ENCODE data around the gene TPGS1. TPM values are rescaled to one million over a fixed set of nuclear protein-coding genes. Genes with fewer than 3 reads are reported as not detected.

The TPGS1 gene
- total RNA-seq, 1 donor from 2014 or later: 19.9 TPM

DNA sequence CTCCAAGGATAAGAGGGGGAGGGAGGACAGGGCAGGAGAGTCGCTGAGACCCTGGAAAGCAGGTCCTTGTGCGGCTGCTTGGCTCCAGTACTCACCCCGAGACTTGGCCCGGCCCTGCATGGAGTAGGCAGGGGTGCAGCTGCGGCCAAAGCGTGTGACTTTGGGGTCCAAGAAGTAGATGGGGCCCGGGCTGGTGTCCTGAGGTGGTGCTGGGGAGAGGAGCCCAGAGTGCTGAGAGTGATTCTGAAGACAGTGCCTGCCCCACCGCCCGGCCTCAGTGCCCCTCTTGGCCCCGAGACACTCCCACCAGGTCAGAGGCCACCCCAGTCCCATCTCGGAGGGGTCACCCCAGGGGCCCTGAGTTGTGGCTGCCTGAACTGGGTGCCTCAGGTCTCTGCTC lies 39.7 kb upstream of the TPGS1 start:
- ATAC-seq (no peak), DNase-seq (no peak)
- TF ChIP-seq, protein P1, sequence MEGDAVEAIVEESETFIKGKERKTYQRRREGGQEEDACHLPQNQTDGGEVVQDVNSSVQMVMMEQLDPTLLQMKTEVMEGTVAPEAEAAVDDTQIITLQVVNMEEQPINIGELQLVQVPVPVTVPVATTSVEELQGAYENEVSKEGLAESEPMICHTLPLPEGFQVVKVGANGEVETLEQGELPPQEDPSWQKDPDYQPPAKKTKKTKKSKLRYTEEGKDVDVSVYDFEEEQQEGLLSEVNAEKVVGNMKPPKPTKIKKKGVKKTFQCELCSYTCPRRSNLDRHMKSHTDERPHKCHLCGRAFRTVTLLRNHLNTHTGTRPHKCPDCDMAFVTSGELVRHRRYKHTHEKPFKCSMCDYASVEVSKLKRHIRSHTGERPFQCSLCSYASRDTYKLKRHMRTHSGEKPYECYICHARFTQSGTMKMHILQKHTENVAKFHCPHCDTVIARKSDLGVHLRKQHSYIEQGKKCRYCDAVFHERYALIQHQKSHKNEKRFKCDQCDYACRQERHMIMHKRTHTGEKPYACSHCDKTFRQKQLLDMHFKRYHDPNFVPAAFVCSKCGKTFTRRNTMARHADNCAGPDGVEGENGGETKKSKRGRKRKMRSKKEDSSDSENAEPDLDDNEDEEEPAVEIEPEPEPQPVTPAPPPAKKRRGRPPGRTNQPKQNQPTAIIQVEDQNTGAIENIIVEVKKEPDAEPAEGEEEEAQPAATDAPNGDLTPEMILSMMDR (IDR thresholded peaks at IDR 0.05): no peak

DNA sequence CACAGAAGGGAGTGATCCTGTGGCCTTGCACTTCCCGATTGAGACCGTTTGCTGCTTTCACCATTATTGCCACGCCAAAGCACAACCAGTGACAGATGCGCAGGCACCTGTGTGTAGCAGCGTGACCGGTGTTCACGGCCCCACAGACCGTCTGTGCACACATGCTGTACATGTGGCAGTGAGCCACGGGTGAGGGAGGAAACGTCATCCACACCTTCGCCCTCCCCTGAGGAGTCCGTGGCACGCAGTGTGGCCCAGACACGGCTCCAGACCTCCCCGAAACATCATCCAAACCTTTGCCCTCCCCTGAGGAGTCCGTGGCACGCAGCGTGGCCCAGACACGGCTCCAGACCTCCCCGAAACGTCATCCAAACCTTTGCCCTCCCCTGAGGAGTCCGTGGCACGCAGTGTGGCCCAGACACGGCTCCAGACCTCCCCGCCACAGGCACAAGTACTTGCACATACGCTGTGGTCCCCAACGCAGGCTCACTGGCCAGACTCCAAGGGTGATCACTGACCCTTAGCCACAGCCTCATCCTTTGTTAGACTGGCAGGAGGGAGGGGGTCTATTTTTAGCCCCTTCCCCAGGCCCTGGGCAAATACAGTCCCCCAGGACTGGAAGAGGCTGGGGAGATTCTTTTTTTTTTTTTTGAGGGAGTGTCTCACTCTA lies 38.6 kb upstream of the TPGS1 start:
- Histone ChIP-seq H3K4me3 (no peak overlapping the region), H3K36me3 (no peaks in the 10 kb centered on the region), H3K27me3 (no peaks in the 10 kb centered on the region), H3K27ac (no peak overlapping the region), H3K4me1 (no peaks in the 10 kb centered on the region), H3K9me3 (no peaks in the 10 kb centered on the region)
- intact Hi-C loops (cut with DNase I): no loop called here
- TF ChIP-seq, protein P1 (IDR thresholded peaks at IDR 0.05): no peak
- ATAC-seq (no peak), DNase-seq (no peak)

More for the DNA sequence above, 39.7 kb upstream of the TPGS1 start:
- Histone ChIP-seq H3K4me3 (no peak overlapping the region), H3K9me3 (no peaks in the 10 kb centered on the region), H3K27me3 (no peaks in the 10 kb centered on the region), H3K4me1 (no peaks in the 10 kb centered on the region), H3K36me3 (no peaks in the 10 kb centered on the region), H3K27ac (no peak overlapping the region)
- intact Hi-C loops (cut with DNase I): no loop called here

DNA sequence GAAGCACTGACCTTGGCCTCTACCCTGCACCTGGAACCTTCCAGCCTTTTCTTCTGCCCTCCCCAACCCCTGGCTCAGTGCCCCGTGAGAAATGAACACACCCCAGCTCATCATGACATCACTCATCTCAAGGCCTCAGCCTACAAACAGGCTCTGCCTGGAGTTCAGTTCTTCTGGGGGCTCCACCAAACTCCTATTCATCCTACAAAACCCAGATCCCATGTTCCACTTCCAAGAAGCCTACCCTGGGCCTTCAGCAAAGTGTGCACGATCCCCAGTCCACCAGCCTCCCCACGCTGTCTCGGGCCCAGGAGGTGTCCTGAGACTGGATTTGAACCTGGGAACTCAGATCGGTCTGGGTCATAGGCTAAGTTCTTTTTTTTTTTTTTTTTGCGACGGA lies 37.5 kb upstream of the TPGS1 start:
- intact Hi-C loops (cut with DNase I): no loop called here
- TF ChIP-seq, protein P1 (IDR thresholded peaks at IDR 0.05): no peak

DNA sequence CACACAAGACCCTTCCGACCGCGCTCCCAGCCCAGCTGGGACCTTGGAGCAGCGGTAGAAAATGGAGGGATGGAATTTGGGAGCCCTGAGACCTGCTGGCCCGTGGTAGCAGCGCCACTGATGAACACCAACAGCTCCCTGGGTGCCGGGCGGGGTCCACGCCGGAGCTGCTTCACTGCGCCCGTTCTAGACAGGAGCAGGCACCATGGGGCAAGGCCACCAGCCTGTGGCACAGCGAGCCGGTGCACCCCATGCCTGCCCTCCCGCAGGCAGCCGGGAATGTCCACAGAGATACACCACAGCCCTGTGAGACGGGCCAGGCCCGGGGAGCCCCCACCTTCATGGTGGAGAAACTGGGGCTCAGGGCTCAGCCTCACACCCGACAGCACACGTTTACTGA lies 36.6 kb upstream of the TPGS1 start:
- H3K4me3 ChIP-seq: no peak overlapping the region
- ATAC-seq: no peak
- intact Hi-C loops (cut with DNase I): no loop called here
- no peaks in the 10 kb centered on the region for H3K4me1 ChIP-seq
- DNase-seq: no peak
- H3K27me3 ChIP-seq: no peaks in the 10 kb centered on the region
- H3K36me3 ChIP-seq: no peaks in the 10 kb centered on the region
- H3K27ac ChIP-seq: no peak overlapping the region
- H3K9me3 ChIP-seq: no peaks in the 10 kb centered on the region
- TF ChIP-seq, protein P1 (IDR thresholded peaks at IDR 0.05): no peak

More for the DNA sequence above, 37.5 kb upstream of the TPGS1 start:
- ATAC-seq: no peak
- no peaks in the 10 kb centered on the region for H3K9me3 ChIP-seq
- H3K27me3 ChIP-seq: no peaks in the 10 kb centered on the region
- H3K36me3 ChIP-seq: no peaks in the 10 kb centered on the region
- H3K4me1 ChIP-seq: no peaks in the 10 kb centered on the region
- no peak for DNase-seq
- no peak overlapping the region for H3K4me3 ChIP-seq
- no peak overlapping the region for H3K27ac ChIP-seq

DNA sequence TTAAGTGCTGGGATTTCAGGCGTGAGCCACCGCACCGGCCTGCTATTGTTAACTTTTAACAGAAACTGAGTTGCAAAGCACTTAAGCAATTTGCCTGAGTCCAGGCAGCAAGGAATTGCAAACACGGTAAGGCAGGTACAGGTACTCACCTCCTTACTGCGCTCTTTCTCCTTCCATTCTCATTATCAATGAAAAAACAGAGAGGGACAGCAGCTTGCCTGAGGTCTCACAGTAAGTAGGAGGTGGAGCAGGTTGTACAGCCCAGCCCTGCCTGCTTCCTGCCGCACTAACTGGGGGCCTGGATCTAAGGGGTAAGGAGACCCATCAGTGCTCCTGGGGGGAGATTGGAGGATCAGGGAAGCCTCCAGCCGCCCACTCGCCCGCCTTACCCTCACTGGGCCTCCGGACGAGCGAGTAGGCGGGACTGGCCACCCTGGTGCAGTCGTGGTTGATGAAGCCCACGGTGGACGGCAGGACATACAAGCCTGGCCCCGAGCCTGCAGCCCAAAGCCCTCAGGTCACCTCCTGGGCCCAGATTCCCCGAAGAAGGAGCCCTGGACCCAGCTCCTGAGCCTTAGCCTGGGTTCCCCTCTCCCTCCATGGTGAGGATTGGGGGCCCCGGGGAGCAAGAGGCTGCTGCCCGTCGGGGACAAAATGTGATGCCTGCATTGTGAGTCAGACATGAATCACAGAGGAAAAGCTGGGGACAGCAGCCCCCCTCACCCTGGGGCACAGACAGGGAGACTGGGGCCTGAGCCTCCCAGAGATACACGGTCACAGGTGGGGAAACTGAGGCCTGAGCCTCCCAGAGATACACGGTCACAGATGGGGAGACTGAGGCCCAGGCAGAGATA lies 35.1 kb upstream of the TPGS1 start:
- intact Hi-C loops (cut with DNase I): no loop called here

More for the DNA sequence above, 35.1 kb upstream of the TPGS1 start:
- no peak for ATAC-seq
- H3K4me3 ChIP-seq: no peak overlapping the region
- H3K4me1 ChIP-seq: no peaks in the 10 kb centered on the region
- no peak for DNase-seq
- H3K36me3 ChIP-seq: no peaks in the 10 kb centered on the region
- no peaks in the 10 kb centered on the region for H3K27me3 ChIP-seq
- H3K9me3 ChIP-seq: no peaks in the 10 kb centered on the region
- TF ChIP-seq, protein P1 (IDR thresholded peaks at IDR 0.05): no peak
- H3K27ac ChIP-seq: no peak overlapping the region
